DMS53 treated with DMSO at 0.1 percent for 48 hours (cell line): ENCODE data around the gene KRTAP9-6.
"Not testable (repeated sequence)": the region's sequence is repeated elsewhere in the genome, so short reads cannot be mapped to it uniquely, and the experiment has no call there.

Experiments
- DNase-seq: peaks from one replicate; lab custom pipeline; 2025; ENCODE audit not compliant: unreplicated experiment; lab: John Stamatoyannopoulos, UW

KRTAP9-6 gene

GRCh38 chr17:41265078-41265477 lies at the start of gene KRTAP9-6:
KRTAP9-6 (plus strand) TSS chr17:41265378; CDS start chr17:41265378, 0 bp downstream.
- no peak for DNase-seq

GRCh38 chr17:41215681-41216080 lies 49.5 kb upstream of the KRTAP9-6 start:
- DNase-seq: no peak

- DNase-seq: no peak
These were observed 41.4 kb upstream of the KRTAP9-6 start for GRCh38 chr17:41223821-41224220.

GRCh38 chr17:41226051-41226450 lies 39.1 kb upstream of the KRTAP9-6 start:
- DNase-seq: no peak

- not testable (repeated sequence) for DNase-seq
These were observed 38.5 kb upstream of the KRTAP9-6 start, which contains the start of gene KRTAP9-2 for GRCh38 chr17:41226598-41227095. KRTAP9-2 (plus strand) TSS chr17:41226648; CDS start chr17:41226655, 7 bp downstream.

GRCh38 chr17:41230094-41230493 lies 35.1 kb upstream of the KRTAP9-6 start:
- DNase-seq: no peak

- no peak for DNase-seq
These were observed 33.4 kb upstream of the KRTAP9-6 start for GRCh38 chr17:41231731-41232130.

GRCh38 chr17:41232399-41233105 lies 32.6 kb upstream of the KRTAP9-6 start, which contains the start of gene KRTAP9-3:
KRTAP9-3 (plus strand) TSS chr17:41232449; CDS start chr17:41232502, 53 bp downstream.
- DNase-seq: not testable (repeated sequence)

GRCh38 chr17:41237116-41237515 lies 28.1 kb upstream of the KRTAP9-6 start:
- not testable (repeated sequence) for DNase-seq

GRCh38 chr17:41237949-41238437 lies 27.2 kb upstream of the KRTAP9-6 start, which contains the start of gene KRTAP9-8:
KRTAP9-8 (plus strand) TSS chr17:41237999; CDS start chr17:41238052, 53 bp downstream.
- DNase-seq: not testable (repeated sequence)

GRCh38 chr17:41246995-41247787 lies 18.0 kb upstream of the KRTAP9-6 start:
- DNase-seq: not testable (repeated sequence)

- not testable (repeated sequence) for DNase-seq
These were observed 15.4 kb upstream of the KRTAP9-6 start, which contains the start of gene KRTAP9-4 for GRCh38 chr17:41249637-41250240. KRTAP9-4 (plus strand) TSS chr17:41249687; CDS start chr17:41249721, 34 bp downstream.

GRCh38 chr17:41251261-41251660 lies 13.9 kb upstream of the KRTAP9-6 start:
- no peak for DNase-seq

GRCh38 chr17:41254861-41255260 lies 10.3 kb upstream of the KRTAP9-6 start:
- DNase-seq: no peak

GRCh38 chr17:41255381-41256290 lies 9.5 kb upstream of the KRTAP9-6 start, which contains the start of gene KRTAP9-9:
KRTAP9-9 (plus strand) TSS chr17:41255384.
- not testable (repeated sequence) for DNase-seq

GRCh38 chr17:41256291-41256685 lies 8.9 kb upstream of the KRTAP9-6 start:
- no peak for DNase-seq

GRCh38 chr17:41258406-41258805 lies 6.8 kb upstream of the KRTAP9-6 start:
- DNase-seq: no peak

GRCh38 chr17:41263212-41263611 lies 2.0 kb upstream of the KRTAP9-6 start:
- no peak for DNase-seq

- no peak for DNase-seq
These were observed 579 bp upstream of the KRTAP9-6 start for GRCh38 chr17:41264599-41264998.

GRCh38 chr17:41267711-41268110 lies 2.5 kb downstream of the KRTAP9-6 start:
- DNase-seq: no peak
